IPS-NIHi11 (cell line): ENCODE data around the gene CD99L2.
A peak's percentile ranks its signal among the peaks of the same experiment; 100 is the strongest.

Source experiments
- DNase-seq: peaks from one replicate; pipeline ENCODE4 v3.0.0; 2012; ENCODE audit warnings: mixed read lengths, low spot score

The CD99L2 gene

GRCh38 chrX:150898343-150899190 is at the start of gene CD99L2:
Gene CD99L2 (minus strand): TSS chrX:150898668. CDS start chrX:150898588, 80 bp downstream.
- peak; percentile 85 for DNase-seq

DNA sequence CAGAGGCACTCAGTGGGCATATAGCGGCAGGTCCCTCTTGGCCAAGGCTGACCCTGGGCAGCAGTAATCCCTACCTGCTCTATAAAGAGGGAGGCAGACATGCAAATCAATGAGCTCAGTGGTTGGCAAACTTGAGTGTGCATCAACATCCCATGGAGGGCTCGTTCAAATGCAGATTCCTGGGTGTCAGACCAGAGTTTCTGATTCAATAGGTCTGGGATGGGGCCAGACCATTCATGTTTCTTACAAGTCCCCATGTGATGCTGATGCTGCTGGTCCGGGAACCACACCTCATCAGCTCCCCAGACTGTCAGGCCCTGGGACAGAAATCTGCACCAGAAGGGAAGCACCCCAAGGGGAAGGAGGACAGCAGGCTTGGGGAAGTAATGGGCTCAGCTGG is 45.8 kb upstream of the CD99L2 start:
- no peak for DNase-seq

DNA sequence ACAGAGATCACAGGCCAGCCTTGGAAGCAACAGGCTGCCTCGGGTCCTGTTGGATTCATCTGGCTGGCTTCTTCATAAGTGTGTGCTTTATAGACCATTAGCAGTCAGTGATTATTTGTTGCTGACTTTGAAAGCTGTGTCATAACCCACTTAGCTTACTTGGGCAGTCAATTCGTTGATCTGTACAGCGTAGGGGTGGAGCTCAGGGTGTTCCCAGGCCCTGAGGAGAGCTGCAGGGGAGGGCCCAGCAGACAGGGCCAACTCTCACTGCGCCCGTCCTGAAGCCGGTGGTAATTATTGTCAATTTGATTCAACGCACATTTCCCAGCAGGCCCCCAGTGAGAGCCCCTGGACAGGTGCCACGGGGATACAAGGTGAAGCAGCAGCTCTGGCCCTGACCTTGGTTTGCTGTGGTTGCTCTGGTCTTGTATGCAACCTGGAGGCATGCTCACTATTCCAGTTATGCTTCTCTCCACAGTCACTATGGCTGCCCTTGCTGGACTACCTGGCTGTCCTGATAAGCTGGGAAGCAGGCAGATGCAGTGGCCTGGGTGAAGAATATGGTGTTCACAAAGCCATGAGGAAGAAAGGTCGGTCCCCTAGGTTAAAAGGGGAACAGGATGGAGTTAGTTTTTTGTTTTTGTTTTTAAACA is 44.6 kb upstream of the CD99L2 start:
- no peak for DNase-seq

GRCh38 chrX:150941580-150941979 is 43.1 kb upstream of the CD99L2 start:
- DNase-seq: no peak

DNA sequence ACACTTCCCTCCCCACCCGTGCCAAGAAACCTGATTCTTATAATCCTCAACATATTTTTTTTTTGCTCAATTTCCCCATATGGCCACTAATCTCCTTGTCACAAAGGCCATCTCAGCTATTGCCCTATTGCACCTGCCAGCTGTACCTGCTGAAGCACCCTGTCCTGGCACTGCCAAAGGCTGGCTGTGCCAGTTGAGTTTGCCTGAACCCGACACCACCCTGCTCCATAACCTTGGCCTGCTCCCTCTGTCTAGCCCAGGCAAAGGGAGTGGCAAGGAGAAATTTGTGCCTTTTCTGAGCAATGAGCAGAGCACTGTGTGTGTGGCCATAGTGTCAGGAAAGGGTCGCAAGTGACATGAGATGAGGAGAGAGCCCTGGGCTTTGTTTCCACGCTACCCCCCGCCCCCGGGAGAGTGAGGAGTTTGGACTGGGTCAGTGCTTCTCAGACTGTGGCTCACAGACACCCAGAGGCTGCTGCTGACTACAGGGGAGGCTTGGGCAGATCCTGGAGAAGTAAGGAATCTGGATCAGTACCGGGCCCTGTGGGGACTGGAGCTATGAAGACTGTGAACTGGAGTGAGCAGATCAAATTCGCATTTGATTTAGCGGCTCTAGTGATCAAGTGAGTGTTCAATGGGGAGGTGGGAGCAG is 42.5 kb upstream of the CD99L2 start:
- DNase-seq: no peak

- no peak for DNase-seq
Observed at GRCh38 chrX:150936556-150936955, 38.1 kb upstream of the CD99L2 start.

- DNase-seq: no peak
Observed at GRCh38 chrX:150935467-150935866, 37.0 kb upstream of the CD99L2 start.

GRCh38 chrX:150934453-150934852 is 36.0 kb upstream of the CD99L2 start:
- DNase-seq: no peak

GRCh38 chrX:150933945-150934350 is 35.5 kb upstream of the CD99L2 start:
- DNase-seq: no peak

DNA sequence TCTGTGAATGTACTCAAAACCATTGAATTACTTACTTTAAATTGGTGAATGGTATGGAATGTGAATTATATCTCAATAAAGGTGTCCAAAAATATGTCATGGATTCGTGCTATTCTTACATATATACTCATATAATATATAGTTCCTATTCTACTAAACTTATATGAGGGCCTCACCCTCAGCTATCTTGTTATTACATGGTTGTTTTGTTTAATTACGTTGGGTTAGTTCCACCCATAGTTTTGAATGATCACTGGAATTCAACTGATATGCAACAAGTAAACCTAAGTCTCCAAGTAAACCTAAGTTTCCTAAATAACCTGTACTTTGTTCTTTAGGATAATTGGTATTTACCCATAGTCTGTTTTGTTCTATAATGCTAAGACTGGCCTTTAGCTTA is 30.6 kb upstream of the CD99L2 start:
- DNase-seq: no peak

GRCh38 chrX:150926791-150927190 is 28.3 kb upstream of the CD99L2 start:
- DNase-seq: no peak

DNA sequence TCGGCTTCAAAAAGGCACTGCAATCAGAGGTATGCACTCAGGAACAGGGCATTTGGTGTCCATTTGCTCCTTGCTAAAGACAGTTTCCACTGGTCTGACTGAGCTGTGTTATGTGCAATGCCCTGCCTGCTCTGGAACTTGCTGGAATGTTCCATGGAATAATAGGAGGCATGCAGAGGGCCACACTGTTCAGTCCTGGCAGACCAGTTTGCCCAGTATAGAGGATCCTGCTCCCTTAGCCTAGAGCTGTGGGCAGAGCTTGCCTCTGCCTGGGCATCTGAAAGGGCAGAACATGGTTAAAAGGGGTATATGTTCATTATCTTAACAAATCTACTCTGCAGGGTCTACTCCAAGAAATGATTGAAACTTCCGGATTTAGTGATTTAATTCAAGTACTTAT is 27.8 kb upstream of the CD99L2 start:
- no peak for DNase-seq

GRCh38 chrX:150919401-150919800 is 20.9 kb upstream of the CD99L2 start:
- DNase-seq: no peak

- no peak for DNase-seq
Observed at GRCh38 chrX:150913511-150913910, 15.0 kb upstream of the CD99L2 start.

GRCh38 chrX:150907474-150907873 is 9.0 kb upstream of the CD99L2 start:
- DNase-seq: no peak

DNA sequence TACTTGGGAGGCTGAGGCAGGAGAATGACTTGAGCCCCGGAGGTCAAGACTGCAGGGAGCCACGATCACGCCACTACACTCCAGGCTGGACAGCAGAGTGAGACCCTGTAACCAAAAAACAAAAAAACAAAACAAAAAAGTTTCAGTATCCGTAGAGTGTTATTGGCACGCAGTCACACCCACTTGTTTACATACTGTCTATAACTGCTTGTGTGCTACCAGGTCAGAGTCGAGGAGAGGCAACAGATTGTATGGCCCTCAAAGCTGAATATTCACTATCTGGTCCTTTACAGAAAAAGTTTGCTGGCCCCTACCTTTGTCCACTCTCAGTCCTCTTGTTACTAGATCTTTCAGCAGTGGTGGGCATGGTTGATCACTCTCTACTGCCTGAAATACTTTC is 8.2 kb upstream of the CD99L2 start:
- DNase-seq: no peak

- DNase-seq: no peak
Observed at GRCh38 chrX:150905293-150905692, 6.8 kb upstream of the CD99L2 start.

- DNase-seq: no peak
Observed at GRCh38 chrX:150903110-150903508, 4.6 kb upstream of the CD99L2 start.

DNA sequence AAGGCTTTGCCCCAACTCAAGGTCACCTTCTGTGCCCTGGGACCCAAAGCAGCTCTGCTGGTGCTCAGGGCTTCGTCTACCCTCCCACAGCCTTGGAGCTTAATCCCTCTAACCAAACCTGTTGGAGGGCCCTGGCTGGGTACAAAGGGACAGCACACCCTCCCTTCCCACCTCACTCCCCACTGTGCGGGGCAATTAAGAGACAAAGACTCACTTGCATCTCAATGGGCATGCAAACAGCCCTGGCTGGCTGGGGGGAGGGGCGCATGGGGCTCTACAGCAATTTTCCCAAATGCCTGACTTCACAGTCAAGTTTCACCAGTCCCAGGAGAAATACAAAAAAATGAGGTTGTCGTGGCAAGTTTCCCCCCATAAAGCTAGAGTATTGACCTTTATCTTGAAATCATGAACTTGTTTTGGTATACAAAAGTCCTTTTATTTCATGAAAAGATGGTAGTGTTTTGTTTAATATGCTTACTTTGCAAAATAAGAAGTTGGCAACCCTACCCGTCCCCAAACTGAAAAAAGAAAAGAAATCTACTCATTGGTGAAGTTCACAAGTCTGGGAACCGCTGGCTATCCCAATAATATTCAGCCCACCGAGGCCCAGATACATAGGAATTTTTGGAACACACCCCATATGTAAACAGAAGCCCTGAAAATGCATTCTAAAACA is 4.1 kb upstream of the CD99L2 start:
- peak; percentile 23 for DNase-seq

- DNase-seq: no peak
Observed at GRCh38 chrX:150899191-150899757, 806 bp upstream of the CD99L2 start.

- DNase-seq: no peak
Observed at GRCh38 chrX:150897421-150898320, 797 bp downstream of the CD99L2 start.
